ENCODE measurements around the gene WDR18.
"Not testable (repeated sequence)": the region's sequence is repeated elsewhere in the genome, so short reads cannot be mapped to it uniquely, and the experiment has no call there.

The WDR18 gene

DNA sequence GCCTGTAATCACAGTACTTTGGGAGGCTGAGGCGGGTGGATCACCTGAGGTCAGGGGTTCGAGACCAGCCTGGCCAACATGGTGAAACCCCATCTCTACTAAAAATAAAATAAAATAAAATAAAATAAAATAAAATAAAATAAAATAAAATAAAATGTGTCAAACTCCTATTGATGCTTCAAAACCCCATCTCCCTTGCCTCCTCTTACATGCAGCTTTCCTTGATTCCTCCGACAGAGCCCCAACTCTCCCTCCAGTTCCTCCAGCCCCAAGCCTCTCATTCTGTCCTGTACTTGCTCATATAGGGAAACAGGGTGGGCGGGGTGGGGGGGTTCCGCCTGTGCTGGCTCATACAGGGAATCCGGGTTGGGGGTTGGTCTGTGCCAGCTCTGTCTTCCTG is 40.9 kb downstream of the WDR18 start:
- not testable (repeated sequence) for DNase-seq

DNA sequence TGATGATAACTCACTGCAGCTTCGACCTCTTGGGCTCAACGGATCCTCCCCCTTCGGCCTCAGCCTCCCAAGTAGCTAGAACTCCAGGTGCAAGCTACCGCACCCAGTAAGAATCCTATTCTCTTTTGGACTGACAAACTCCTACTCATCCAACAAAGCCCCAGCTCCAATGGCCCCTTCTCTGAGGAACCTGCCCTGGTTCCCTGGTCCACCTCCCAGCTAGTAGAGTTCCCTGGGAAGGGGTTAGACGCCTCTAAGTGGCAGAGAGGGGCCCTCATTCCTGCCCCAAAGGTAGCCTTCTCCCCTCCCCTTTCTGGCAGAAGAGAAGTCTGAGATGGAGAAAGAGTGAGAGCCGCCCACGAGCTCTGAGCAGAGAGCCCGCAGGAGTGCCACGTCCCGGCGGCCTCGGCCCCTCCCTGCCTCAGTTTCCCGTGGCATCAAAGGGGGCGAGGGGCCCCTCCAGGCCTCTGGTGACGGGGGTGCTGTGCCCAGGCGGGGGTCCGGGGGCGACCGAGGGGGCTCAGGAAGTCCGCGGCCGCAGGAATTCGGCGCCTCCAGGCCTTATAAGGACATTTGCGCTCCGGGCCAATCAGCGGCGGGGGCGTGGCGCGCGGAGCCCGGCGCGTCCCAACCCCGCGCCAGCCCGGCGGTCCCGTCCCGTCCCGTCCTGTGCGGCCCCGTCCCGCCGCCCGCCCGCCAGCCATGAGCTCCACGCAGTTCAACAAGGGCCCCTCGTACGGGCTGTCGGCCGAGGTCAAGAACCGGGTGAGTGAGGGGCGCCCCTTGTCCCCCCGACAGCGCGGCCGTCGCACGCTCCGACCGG is 42.0 kb downstream of the WDR18 start, which contains the start of gene CNN2:
CNN2 (plus strand) TSS at position 649 of the 823 bp plus-strand sequence; CDS start at position 703, 54 bp downstream.
- peak; percentile 71 for DNase-seq

GRCh38 chr19:1026783-1027649 is 42.9 kb downstream of the WDR18 start:
- DNase-seq = peak; percentile 38

DNA sequence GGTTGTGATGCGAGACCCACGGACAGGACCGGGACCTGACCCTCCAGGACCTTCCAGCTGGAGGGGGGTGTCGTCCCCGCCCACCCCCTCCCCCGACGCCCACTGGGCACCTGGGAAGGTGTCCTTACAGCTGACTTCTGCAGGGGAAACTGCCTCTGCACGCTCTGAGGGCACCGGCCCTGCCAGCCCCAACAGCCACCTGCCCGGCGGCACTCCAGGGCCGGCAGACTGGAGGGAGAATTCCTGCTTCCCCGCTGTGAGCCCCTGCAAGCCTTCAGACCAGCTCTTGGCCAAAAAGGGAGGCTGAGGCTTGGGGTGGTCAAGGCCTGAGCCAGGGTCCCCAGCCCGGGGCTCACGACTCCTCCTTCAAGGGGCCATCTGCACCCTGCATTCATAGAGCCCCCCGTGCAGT is 43.5 kb downstream of the WDR18 start:
- DNase-seq = peak; percentile 29

DNA sequence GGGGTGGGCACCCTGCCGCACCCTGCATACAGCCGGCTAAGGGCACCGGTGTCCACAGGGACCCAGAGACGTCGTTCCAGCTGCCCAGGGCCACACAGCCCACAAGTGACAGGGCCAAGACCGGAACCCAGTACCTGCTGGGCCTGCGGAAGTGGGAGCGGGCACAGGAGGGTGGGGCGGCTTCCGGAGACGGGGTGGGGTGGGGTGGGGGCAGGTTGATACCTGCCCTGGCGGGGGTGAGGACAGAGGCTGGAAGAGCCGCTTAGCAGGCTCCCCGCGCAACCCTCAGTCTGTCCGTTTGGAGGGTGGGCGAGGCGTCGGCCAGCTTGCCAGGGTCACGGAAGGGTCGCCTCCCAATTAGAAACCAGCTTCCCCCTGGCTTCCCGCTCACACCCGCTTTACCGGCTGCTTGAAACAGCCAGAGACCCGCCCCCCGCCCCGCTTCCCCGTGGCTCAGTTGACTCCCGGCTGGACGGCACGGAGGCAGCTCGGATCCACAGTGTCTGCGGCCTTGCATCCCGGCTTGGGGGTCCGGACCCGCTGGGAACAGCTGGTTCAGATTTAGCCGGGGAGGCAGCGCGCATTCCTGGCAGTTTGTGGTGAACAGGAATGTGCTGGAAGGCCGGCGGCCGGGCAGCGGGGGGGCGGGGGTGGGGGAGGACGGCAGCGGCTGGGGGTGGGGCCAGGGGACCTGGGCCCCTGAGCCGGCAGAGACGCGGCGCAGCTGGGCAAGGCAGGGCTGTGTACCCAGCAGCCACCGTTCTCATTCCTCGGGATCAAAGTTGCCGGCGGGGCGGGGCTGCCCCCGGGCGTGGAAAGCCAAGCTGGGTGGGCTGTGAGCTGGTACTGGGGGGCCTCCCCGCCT is 44.1 kb downstream of the WDR18 start:
- DNase-seq = peak; percentile 55

DNA sequence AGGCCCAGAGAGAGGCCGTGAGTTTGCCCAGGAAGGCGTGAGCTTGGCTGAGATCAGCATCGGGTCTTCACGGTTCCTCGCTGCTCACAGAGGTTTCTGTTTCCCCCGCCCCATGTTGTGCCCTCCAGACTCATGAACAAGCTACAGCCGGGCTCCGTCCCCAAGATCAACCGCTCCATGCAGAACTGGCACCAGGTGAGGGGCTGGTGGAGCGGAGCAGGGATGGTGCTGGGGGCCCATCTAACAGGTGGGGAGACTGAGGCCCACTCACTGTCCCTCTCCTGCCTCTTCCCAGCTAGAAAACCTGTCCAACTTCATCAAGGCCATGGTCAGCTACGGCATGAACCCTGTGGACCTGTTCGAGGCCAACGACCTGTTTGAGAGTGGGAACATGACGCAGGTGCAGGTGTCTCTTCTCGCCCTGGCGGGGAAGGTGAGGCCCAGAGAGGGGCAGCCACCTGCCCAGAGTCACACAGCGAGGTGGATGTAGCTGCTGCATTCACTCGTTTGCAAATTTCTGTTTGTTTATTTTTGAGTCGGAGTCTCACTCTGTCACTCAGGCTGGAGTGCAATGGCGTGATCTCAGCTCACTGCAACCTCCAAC is 48.2 kb downstream of the WDR18 start:
- no peak for DNase-seq

DNA sequence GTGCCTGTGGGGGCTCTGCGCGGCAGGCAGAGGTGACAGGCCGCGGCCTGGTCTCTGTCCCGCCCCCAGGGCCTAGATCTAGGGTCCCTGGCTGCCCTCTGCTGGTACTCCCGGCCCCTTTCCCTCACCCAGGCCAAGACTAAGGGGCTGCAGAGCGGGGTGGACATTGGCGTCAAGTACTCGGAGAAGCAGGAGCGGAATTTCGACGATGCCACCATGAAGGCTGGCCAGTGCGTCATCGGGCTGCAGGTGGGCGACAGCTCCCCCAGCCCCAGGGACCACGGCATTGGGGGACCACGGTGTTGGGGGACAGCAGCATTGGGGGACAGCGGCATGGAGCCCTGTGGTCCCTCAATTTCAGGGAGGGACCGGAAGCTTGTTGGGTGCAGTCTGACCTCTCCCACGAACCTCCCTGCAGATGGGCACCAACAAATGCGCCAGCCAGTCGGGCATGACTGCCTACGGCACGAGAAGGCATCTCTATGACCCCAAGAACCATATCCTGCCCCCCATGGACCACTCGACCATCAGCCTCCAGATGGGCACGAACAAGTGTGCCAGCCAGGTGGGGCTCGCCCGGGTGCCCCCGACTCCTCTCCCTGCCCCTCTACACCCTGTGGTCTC is 52.0 kb downstream of the WDR18 start:
- DNase-seq = no peak

GRCh38 chr19:1037621-1038064 is 53.5 kb downstream of the WDR18 start:
- no peak for DNase-seq

DNA sequence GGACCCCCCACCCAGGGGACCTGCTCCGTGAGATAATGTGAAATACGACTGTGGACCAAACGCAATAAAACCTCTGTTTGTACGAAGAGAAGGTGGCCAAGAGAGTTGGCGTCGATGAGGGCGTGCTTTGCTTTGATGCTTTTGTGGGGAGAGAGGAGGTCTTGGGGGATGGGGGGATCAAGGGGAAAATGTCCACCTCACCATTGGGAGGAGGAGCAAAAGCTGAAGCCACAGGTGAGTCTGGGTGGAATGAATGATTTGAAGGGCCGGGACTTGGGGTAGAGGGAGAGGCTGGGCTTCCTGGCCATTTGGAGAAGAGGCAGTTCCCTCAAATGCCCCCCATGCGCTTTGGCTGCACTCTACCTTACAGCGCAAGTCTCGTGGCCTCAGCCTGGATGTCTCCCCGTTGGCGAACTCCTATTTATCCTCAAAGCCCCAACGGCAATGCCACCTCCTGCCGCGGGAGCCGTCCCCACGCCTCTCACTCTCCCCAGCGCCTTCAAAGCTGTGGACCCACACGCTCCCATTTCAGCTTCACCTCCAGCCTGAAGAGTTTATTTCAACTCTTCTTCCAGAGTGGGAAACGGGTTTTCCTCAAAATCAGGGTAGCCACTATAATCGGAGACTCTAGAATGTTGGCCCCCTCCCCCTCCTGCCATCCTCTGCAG is 55.0 kb downstream of the WDR18 start:
- DNase-seq = no peak

GRCh38 chr19:1039646-1040475 is 55.7 kb downstream of the WDR18 start, which contains the start of gene ABCA7:
ABCA7 (plus strand) TSS chr19:1040107; CDS start chr19:1041362, 1,255 bp downstream.
- DNase-seq = peak; percentile 100

GRCh38 chr19:1040476-1041271 is 56.5 kb downstream of the WDR18 start:
- peak; percentile 93 for DNase-seq

DNA sequence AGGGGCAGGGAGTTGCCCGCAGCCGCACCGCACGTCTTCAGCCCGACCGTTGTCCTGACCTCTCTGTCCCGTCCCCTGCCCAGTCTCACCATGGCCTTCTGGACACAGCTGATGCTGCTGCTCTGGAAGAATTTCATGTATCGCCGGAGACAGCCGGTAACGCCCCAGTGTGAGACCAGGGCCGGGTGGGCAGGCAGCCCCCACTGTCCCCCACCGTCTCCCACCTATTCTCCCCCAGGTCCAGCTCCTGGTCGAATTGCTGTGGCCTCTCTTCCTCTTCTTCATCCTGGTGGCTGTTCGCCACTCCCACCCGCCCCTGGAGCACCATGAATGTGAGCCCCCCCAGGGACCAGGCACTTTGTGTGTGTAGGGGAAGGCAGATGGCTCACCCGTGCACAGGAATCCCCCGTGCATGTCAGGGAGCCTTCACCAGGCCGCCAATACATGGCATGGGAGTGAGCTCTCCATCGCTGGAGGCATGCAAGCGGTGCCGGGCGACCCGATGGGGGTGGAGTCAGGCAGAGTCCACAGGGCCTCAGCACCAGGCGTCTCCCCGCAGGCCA is 57.2 kb downstream of the WDR18 start:
- no peak for DNase-seq

DNA sequence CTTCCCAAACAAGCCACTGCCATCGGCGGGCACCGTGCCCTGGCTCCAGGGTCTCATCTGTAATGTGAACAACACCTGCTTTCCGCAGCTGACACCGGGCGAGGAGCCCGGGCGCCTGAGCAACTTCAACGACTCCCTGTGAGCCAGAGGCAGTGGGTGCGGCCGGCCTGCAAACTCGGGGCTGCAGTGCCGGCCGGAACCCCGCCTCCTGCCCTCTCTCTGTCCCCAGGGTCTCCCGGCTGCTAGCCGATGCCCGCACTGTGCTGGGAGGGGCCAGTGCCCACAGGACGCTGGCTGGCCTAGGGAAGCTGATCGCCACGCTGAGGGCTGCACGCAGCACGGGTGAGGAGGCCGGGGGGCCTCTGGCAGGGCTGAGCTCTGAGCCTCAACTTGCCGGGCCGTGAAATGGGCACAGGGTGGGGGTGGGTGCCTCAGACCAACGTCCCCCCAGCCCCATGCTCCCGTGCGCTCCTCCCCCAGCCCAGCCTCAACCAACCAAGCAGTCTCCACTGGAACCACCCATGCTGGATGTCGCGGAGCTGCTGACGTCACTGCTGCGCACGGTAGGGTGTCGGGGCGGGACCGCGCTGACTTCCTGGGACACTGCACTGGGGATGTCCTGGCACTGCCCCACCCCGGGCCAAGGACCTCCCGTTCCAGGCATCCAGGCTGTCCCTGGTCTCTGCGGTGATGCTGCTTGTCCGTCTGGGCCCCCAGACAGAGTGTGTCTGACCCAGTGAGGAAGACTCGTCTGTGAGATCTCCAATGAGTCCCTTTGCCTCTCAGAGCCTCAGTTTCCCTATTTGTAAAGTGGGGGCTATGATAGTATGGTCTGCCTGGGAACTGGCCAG is 57.9 kb downstream of the WDR18 start:
- DNase-seq = no peak

DNA sequence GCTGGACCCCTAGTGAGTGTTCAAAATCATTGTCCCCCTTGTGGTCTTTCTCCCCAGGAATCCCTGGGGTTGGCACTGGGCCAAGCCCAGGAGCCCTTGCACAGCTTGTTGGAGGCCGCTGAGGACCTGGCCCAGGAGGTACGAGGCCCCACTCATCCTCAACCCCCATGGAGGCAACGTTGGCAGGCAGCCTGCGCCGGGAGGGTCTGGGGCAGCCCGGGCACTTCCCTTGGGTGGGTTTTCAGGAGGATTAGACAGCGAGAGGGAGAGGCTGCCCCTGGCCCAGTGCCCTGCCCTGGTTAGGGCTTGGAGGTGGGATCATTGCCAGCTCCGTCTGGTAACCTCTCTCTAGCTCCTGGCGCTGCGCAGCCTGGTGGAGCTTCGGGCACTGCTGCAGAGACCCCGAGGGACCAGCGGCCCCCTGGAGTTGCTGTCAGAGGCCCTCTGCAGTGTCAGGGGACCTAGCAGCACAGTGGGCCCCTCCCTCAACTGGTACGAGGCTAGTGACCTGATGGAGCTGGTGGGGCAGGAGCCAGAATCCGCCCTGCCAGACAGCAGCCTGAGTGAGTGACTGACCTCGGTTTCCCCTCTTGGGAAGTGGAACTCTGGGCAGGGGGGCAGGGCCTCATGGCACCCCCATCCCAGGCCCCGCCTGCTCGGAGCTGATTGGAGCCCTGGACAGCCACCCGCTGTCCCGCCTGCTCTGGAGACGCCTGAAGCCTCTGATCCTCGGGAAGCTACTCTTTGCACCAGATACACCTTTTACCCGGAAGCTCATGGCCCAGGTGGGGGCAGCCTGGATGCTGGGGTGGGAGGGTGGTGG is 58.8 kb downstream of the WDR18 start:
- DNase-seq = no peak
